Thyroid gland (tissue), 4 donors: ENCODE results near the gene OR8J3. TPM values are rescaled to one million over a fixed set of nuclear protein-coding genes. Genes with fewer than 3 reads are reported as not detected.

Experiments
- DNase-seq, 2 donors: peaks; one replicate each; pipeline ENCODE4 v3.0.0-alpha.2; 2019
- H3K27ac ChIP-seq, 3 donors: fragments of 200-600 bp; sonication (generic); 1 replicate in 2 of 3; 2 replicates in 1 of 3; pipeline ENCODE4 v1.5.1; 2016 to 2019; ENCODE audit warnings: mild to moderate bottlenecking in 1 of 3, moderate library complexity in 1 of 3
- H3K27me3 ChIP-seq: fragments of 200-600 bp; sonication (generic); one replicate; pipeline ENCODE4 v1.5.1; 2019
- H3K36me3 ChIP-seq, 2 donors: fragments of 200-600 bp; sonication (generic); one replicate each; pipeline ENCODE4 v1.5.1; 2016 to 2019
- H3K4me1 ChIP-seq, 2 donors: fragments of 200-600 bp; sonication (generic); one replicate each; pipeline ENCODE4 v1.5.1; 2017 to 2019
- H3K4me3 ChIP-seq, 3 donors: fragments of 200-600 bp; sonication (generic); replicated peaks in 1 of 3; 1 replicate in 2 of 3; 2 replicates in 1 of 3; pipeline ENCODE4 v1.5.1; 2016; ENCODE audit warnings: mild to moderate bottlenecking in 1 of 3
- H3K9me3 ChIP-seq: fragments of 200-600 bp; sonication (generic); one replicate; pipeline ENCODE4 v1.5.1; 2017
- CTCF ChIP-seq, 6 experiments: fragments of 200-600 bp in 3 of 6; fragments of 450-650 bp in 3 of 6; sonication (generic) in 3 of 6; IDR thresholded peaks; one replicate each; pipeline ENCODE4 v1.5.1; 2016 to 2019; ENCODE audit warnings: antibody characterized with exemption in 6 of 6, mild to moderate bottlenecking in 2 of 6, inconsistent platforms in 1 of 6, moderate library complexity in 1 of 6
- POLR2A ChIP-seq, 2 donors: fragments of 450-650 bp; IDR thresholded peaks; one replicate each; pipeline ENCODE4 v1.6.1; 2017; ENCODE audit warnings: antibody characterized with exemption in 2 of 2, mild to moderate bottlenecking in 2 of 2, moderate library complexity in 1 of 2
- WGBS, 2 donors: methylation state at CpG; one replicate each; pipeline ENCODE4 v1.1.5; 2017; 5-methylcytosine and 5-hydroxymethylcytosine counted together
- intact Hi-C: fragments of 100-400 bp; cut with DNase I; formaldehyde crosslinking; loops from one replicate; pipeline ENCODE4 v1.15.1; 2023
- small RNA-seq: library from RNA; depleted of rRNA; stranded (forward); fragments of <200 nt; gene quantifications from one replicate; pipeline ENCODE3, GENCODE V24; 2016
- total RNA-seq, 4 donors: library from RNA; depleted of rRNA; stranded (reverse); fragments of >200 nt; gene quantifications; one replicate each; pipeline ENCODE4 v1.2.3, GENCODE V29; 2016

OR8J3 gene
- total RNA-seq, 4 donors from 2014 or later, result not detected

GRCh38 chr11:56103210-56103737 is 36.7 kb downstream of the OR8J3 start, which contains the start of gene OR8H2:
OR8H2 (plus strand) TSS chr11:56103687; CDS start chr11:56105043, 1,356 bp downstream.
- Histone ChIP-seq H3K27ac (no peak within 1 kb of the TSS), H3K9me3 (no peaks in the 10 kb centered on the region), H3K4me3 (no peak within 1 kb of the TSS), H3K4me1 (no peaks in the 10 kb centered on the region), H3K36me3 (no peaks in the 10 kb centered on the region), H3K27me3 (no peaks in the 10 kb centered on the region)
- TF ChIP-seq POLR2A (IDR thresholded peaks at IDR 0.05) (no peak), CTCF (IDR thresholded peaks at IDR 0.05) (no peak)
- intact Hi-C loops, result no loop called here
- no peak for DNase-seq

- no peaks in the 10 kb centered on the region for H3K27me3 ChIP-seq
- no peak for DNase-seq
- H3K27ac ChIP-seq, result no peak within 1 kb of the TSS
- no peaks in the 10 kb centered on the region for H3K4me1 ChIP-seq
- WGBS, 2 donors, result 64% methylated on average over 3 of the region's 3 CpGs
- TF ChIP-seq POLR2A (IDR thresholded peaks at IDR 0.05) (no peak), CTCF (IDR thresholded peaks at IDR 0.05) (no peak)
- intact Hi-C loops, result no loop called here
- no peaks in the 10 kb centered on the region for H3K9me3 ChIP-seq
- H3K4me3 ChIP-seq, result no peak within 1 kb of the TSS
- no peaks in the 10 kb centered on the region for H3K36me3 ChIP-seq
Observed at GRCh38 chr11:56093008-56093407, 47.0 kb downstream of the OR8J3 start, which contains the start of gene OR8I2. OR8I2 (plus strand) TSS chr11:56093308; CDS start chr11:56093308, 0 bp downstream.

- TF ChIP-seq CTCF (IDR thresholded peaks at IDR 0.05) (no peak), POLR2A (IDR thresholded peaks at IDR 0.05) (no peak)
- no peak overlapping the region for H3K4me3 ChIP-seq
- H3K36me3 ChIP-seq, result no peaks in the 10 kb centered on the region
- H3K9me3 ChIP-seq, result no peaks in the 10 kb centered on the region
- no peaks in the 10 kb centered on the region for H3K4me1 ChIP-seq
- intact Hi-C loops, result no loop called here
- no peaks in the 10 kb centered on the region for H3K27me3 ChIP-seq
- no peak overlapping the region for H3K27ac ChIP-seq
- WGBS, 2 donors, result 53 to 68% methylated on average over 3 of the region's 3 CpGs
- DNase-seq, result no peak
Observed at GRCh38 chr11:56089697-56090096, 50.3 kb downstream of the OR8J3 start.

Small RNA genes lying within 50 kb of the gene (small RNA-seq; reads per million reads assigned to genes)
- not detected for gene OR8I4P

Other genes starting within 250 kb of the OR8J3 start
- not detected for gene OR5W2, start 225.6 kb downstream of the OR8J3 start, total RNA-seq
- not detected for gene OR5I1, start 203.8 kb downstream of the OR8J3 start, total RNA-seq
- not detected for gene OR10AG1, start 170.3 kb downstream of the OR8J3 start, total RNA-seq
- gene OR5F1, start 145.6 kb downstream of the OR8J3 start, total RNA-seq, result not detected
- not detected for gene OR5AS1, start 112.5 kb downstream of the OR8J3 start, total RNA-seq
- not detected for gene OR8I2, start 46.9 kb downstream of the OR8J3 start, total RNA-seq
- gene OR8H2, start 36.5 kb downstream of the OR8J3 start, total RNA-seq, result not detected
- gene OR8H3, start 17.8 kb downstream of the OR8J3 start, total RNA-seq, result not detected
- gene OR8K5, start 20.1 kb upstream of the OR8J3 start, total RNA-seq, result not detected
- gene OR5J2, start 36.4 kb upstream of the OR8J3 start, total RNA-seq, result not detected
- not detected for gene OR5T2, start 94.1 kb upstream of the OR8J3 start, total RNA-seq
- not detected for gene OR5T3, start 112.1 kb upstream of the OR8J3 start, total RNA-seq
- gene OR5T1, start 134.0 kb upstream of the OR8J3 start, total RNA-seq, result not detected
- not detected for gene OR8H1, start 152.1 kb upstream of the OR8J3 start, total RNA-seq
- gene OR8K3, start 174.9 kb upstream of the OR8J3 start, total RNA-seq, result not detected
- gene OR8K1, start 205.8 kb upstream of the OR8J3 start, total RNA-seq, result not detected
- not detected for gene OR8J1, start 214.1 kb upstream of the OR8J3 start, total RNA-seq
- not detected for gene OR8U1, start 235.4 kb upstream of the OR8J3 start, total RNA-seq